ENCODE data around the gene FMNL2.
"Not testable (repeated sequence)": the region's sequence is repeated elsewhere in the genome, so short reads cannot be mapped to it uniquely, and the experiment has no call there.

Gene FMNL2

GRCh38 chr2:152335016-152335725 lies at the start of gene FMNL2:
FMNL2 (plus strand) TSS chr2:152335174.
- peak; percentile 3 for DNase-seq (ENCODE audit: low spot score)

DNA sequence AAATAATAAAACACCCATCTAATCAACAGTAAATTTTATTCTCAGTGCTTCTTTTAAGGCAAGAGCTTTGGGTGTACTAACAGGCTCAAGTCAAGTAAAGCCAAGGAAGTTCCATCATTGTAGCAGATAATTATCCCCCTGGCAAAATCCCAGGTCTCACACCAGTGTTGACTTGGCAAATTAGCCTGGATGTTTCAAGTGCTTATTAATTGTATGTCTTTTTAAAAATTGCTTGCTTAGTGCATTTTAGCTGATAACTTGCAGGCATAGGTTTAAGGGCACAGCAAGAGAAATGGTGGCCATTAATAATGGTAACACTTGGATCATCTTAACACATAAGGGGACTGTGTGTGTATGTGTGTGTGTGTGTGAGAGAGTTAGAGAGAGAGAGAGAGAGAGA lies 42.0 kb upstream of the FMNL2 start:
- DNase-seq (ENCODE audit: low spot score): no peak

GRCh38 chr2:152297715-152298114 lies 37.3 kb upstream of the FMNL2 start:
- no peak for DNase-seq (ENCODE audit: low spot score)

DNA sequence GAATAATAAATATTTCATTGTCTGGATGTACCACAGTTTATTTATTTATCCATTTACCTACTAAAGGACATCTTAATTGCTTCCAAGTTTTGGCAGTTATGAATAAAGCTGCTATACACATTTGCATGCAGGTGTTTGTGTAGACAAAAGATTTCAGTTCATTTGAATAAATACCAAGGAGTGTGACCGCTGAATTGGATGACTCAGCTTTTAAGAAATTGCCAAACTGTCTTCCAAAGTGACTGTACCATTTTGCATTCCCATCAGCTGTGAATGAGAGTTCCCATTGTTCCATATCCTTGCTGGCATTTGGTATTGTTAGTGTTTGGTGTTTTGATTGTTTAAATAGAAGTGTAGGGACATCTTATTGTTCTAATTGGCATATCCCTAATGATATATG lies 36.2 kb upstream of the FMNL2 start:
- DNase-seq (ENCODE audit: low spot score): no peak

DNA sequence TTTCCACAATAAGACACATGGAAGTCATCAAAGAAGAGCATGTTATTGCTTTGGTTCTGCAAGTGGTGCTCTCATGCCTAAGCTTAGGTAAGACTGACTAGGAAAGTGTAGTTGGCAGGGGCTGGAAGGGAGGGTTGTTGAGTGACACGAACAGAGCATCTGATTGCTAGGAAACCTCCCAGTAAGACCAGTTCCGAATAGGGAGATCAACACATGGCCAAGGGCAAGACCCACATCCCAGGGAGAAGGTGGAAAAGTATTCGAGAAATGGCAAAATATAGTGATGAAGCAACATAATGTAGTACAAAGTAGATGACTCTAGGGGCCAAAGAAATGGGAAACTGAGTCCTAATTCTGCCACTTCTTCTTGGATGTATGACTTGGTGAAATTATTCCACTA lies 33.8 kb upstream of the FMNL2 start:
- DNase-seq (ENCODE audit: low spot score): no peak

DNA sequence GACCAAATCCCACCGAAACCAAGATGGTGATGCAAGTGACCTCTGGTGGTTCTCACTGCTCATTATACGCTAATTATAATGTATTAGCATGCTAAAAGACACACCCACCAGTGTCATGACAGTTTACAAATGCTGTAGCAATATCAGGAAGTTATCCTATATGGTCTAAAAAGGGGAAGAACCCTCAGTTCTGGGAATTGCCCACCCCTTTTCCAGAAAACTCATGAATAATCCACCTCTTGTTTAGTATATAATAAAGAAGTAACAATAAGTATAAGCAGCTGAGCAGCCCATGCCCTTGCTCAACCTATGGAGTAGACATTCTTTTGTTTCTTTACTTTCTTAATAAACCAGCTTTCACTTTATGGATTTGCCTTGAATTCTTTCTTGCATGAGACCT lies 31.0 kb upstream of the FMNL2 start:
- no peak for DNase-seq (ENCODE audit: low spot score)

- DNase-seq (ENCODE audit: low spot score): no peak
Observed at GRCh38 chr2:152304836-152305235, 30.1 kb upstream of the FMNL2 start.

DNA sequence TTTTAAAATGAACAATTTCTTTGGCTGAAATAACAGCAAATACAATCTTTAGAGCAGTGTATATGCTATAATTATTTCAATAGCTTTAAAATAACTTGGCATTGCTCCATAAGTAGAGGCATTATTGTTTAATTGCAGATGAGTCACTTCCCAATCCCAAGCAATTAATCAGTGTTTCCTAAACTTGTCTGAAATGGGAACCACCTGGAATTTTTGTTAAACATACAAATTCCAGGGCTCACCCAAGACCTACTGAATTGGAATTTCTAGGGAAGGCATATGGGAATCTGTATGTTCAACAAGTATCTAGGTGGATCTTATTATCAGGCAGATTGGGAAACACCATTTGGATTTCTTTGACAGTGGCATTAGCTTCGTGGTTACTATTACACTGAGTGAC lies 27.1 kb upstream of the FMNL2 start:
- no peak for DNase-seq (ENCODE audit: low spot score)

- DNase-seq (ENCODE audit: low spot score): no peak
Observed at GRCh38 chr2:152309352-152310214, 25.4 kb upstream of the FMNL2 start.

DNA sequence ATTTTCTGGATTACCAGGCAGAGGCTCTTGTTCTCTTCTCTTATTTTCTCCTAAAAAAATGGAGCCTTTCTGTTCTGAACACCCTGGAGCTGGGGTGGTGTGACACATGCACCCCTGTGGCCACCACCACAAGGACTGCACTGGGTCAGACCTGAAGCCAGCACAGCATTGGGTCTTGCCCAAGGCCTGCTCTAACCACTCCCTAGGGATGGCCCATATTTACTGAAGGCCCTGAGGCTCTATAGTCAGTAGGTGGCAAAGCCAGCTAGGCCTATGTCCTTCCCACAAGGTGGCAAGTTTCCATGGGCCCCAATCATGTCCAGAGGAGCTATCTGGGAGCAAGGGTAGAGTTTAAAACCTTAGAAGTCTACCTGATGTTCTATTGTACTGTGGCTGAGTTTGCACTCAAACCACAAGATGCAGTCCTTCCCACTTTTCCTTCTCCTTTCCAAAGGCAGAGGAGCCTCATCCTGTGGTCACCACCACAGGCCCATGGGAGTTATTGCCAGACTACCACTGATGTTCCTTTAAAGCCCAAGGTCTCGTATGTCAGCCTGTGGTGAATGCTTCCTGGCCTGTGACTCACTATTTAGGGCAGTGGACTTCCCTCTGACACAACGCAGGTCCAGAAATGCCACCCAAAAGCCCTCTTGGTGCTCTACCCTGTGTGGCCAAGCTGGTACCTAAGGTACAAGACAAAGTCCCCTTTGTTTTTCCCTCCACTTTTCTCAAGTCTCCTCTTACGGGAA lies 15.0 kb upstream of the FMNL2 start:
- DNase-seq (ENCODE audit: low spot score): no peak

GRCh38 chr2:152320814-152321213 lies 14.2 kb upstream of the FMNL2 start:
- no peak for DNase-seq (ENCODE audit: low spot score)

DNA sequence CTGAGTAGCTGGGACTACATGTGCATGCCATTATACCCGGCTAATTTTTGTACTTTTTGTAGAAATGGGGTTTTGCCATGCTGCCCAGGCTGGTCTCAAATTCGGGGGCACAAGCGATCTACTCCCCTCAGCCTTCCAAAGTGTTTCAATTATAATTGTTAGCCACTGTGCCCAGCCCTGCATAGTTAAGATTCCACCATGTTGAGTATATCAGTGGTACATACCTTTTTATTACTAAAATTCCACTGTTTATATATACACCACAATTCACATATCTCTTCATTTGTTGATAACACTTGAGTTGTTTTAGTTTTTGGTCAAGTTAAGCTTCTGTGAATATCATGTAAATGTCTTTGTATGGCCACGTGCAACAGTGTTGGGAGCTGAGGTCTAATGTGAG lies 12.8 kb upstream of the FMNL2 start:
- no peak for DNase-seq (ENCODE audit: low spot score)

DNA sequence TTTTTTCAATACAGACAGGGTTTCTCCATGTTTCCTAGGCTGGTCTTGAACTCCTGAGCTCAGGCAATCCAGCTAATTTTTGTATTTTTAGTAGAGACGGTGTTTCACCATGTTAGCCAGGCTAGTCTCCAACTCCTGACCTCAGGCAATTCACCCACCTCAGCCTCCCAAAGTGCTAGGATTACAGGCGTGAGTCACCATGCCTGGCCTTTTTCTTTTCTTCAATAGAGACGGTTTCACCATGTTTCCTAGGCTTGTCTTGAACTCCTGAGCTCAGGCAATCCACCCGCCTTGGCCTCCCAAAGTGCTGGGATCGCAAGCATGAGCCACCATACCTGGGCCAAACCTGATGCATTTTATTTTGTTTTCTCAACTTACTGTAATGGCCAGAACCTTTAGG lies 9.8 kb upstream of the FMNL2 start:
- DNase-seq (ENCODE audit: low spot score): not testable (repeated sequence)

DNA sequence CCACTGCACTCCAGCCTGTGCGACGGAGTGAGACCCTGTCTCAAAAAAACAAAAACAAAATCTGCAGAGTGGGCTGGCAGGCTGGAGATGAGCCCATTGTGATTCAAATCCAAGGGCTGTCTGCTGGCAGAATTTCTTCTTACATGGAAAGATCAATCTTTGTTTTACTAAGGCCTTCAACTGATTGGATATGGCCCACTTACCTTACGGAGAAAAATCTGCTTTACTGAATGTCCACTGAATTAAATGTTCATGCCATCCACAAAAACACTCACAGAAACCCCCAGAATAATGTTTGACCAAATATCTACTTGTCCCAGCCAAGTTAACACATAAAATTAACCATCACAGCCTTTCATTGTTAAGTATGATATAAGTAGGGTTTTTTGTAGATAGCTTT lies 8.3 kb upstream of the FMNL2 start:
- DNase-seq (ENCODE audit: low spot score): no peak

- no peak for DNase-seq (ENCODE audit: low spot score)
Observed at GRCh38 chr2:152328013-152328412, 7.0 kb upstream of the FMNL2 start.

GRCh38 chr2:152330235-152330866 lies 4.6 kb upstream of the FMNL2 start:
- DNase-seq (ENCODE audit: low spot score): no peak

GRCh38 chr2:152334701-152335015 lies 316 bp upstream of the FMNL2 start:
- DNase-seq (ENCODE audit: low spot score): no peak

GRCh38 chr2:152335726-152336118 lies 748 bp downstream of the FMNL2 start:
- no peak for DNase-seq (ENCODE audit: low spot score)

GRCh38 chr2:152336119-152336853 lies 1.3 kb downstream of the FMNL2 start:
- DNase-seq (ENCODE audit: low spot score): no peak

DNA sequence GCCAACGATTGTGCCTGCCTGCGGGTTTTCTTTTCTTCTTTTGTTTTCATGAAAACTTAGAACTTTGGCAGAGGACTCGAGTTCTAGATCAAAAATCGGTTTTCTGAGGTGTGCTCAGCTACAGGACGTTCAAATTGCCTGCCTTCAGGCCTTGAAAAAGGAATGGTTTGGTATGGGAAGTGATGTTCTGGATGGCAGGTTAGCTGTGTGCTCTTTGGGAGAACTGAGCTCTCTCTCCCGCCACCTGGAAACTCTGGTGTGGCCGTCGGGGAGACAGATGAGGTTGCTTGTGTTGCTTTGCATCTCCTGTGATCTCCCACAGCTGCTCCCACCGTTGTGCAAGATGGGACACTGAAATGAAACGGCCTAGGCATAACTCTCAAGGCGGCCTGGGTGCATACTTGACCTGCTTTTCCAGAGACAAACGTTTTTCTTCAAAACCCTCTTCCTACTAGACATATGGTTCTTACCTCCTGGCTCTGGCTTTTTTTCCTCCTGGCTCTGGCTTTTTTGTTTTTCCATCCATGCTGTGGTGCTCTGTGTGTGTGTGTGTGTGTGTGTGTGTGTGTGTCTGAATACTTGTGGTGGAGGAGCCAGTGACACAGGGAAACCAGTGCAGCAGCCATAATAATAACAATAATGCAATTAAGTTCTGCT lies 2.0 kb downstream of the FMNL2 start:
- DNase-seq (ENCODE audit: low spot score): no peak

GRCh38 chr2:152337511-152337903 lies 2.5 kb downstream of the FMNL2 start:
- DNase-seq (ENCODE audit: low spot score): no peak

Data from CD4-positive, alpha-beta T cell treated with Interleukin-6 at 100 ng/mL for 8 hours (primary cell).